ENCODE data around the gene MOCS1. TPM values are rescaled to one million over a fixed set of nuclear protein-coding genes. Genes with fewer than 3 reads are reported as not detected.

MOCS1 gene
- total and polyA plus RNA-seq, 9 of the 15 experiments (the other 6 are each of a cell fraction or from before 2014, with no cell fraction given) = 0.69 to 12.7 (median 8.7) TPM

DNA sequence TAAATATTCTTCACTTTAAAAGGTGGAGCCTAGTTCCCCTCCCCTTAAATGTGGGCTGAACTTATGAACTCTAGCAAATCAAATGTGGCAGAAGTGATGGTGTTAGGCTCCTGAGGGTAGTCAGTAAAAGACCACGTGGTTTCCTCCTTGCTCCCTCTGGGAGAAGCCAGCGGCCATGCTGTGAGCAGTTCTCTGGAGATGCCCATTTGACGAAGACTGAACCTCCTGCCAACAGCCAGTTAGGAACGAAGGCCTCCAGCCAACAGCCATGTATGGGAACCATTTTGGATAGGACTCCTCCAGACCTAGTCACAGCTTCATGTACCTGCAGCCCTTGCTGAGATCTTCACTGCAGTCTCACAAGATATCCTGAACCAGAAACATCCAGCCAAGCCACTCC is 7.6 kb upstream of the MOCS1 start (continued):
- TF ChIP-seq ZNF766 (CRISPR knock-in tag; conservative IDR thresholded peaks at IDR 0.05) (0 out of 2 replicates have a peak, but pooled peaks have one; percentile 36), ELF4 (CRISPR knock-in tag; IDR thresholded peaks at IDR 0.05) (peak; percentile 64; the same call in 1 of the 2 replicates), MECOM (CRISPR knock-in tag; IDR thresholded peaks at IDR 0.05) (peak; percentile 49; the same call in 1 of the 2 replicates), SMAD4 (CRISPR knock-in tag; conservative IDR thresholded peaks at IDR 0.05) (peak; percentile 94), KLF6 (CRISPR knock-in tag; IDR thresholded peaks at IDR 0.05; ENCODE audit: borderline replicate concordance) (peak; percentile 88), COPS2 (conservative IDR thresholded peaks at IDR 0.05) (no peak), E2F3 (CRISPR knock-in tag; IDR thresholded peaks at IDR 0.05) (peak; percentile 87; the same call in 1 of the 2 replicates), ZNF239 (CRISPR knock-in tag; IDR thresholded peaks at IDR 0.05) (peak; percentile 62), XRCC4 (IDR thresholded peaks at IDR 0.05; ENCODE audit: extremely low read depth, insufficient read depth, insufficient read length) (no peak), KLF13 (tag; IDR thresholded peaks at IDR 0.05; ENCODE audit: borderline replicate concordance, low read depth) (peak; percentile 37; the same call in 1 of the 2 replicates), OTX1 (CRISPR knock-in tag; IDR thresholded peaks at IDR 0.05) (peak; percentile 76), ZNF830 (CRISPR knock-in tag; IDR thresholded peaks at IDR 0.05) (0 out of 2 replicates have a peak, but pooled peaks have one; percentile 30), MTF1 (CRISPR knock-in tag; IDR thresholded peaks at IDR 0.05; ENCODE audit: borderline replicate concordance) (peak; percentile 80; the same call in 1 of the 2 replicates), NEUROD1 (IDR thresholded peaks at IDR 0.05; ENCODE audit: borderline replicate concordance, low read depth, low read length, partially characterized antibody) (no peak), NR2C2 (CRISPR knock-in tag; IDR thresholded peaks at IDR 0.05) (no peak), NR2C2 (tag; IDR thresholded peaks at IDR 0.05) (peak; percentile 75)
- TF ChIP-seq, protein P1, sequence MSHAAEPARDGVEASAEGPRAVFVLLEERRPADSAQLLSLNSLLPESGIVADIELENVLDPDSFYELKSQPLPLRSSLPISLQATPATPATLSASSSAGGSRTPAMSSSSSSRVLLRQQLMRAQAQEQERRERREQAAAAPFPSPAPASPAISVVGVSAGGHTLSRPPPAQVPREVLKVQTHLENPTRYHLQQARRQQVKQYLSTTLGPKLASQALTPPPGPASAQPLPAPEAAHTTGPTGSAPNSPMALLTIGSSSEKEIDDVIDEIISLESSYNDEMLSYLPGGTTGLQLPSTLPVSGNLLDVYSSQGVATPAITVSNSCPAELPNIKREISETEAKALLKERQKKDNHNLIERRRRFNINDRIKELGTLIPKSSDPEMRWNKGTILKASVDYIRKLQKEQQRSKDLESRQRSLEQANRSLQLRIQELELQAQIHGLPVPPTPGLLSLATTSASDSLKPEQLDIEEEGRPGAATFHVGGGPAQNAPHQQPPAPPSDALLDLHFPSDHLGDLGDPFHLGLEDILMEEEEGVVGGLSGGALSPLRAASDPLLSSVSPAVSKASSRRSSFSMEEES (CRISPR knock-in tag; IDR thresholded peaks at IDR 0.05) = peak; percentile 74
- TF ChIP-seq, protein P2, sequence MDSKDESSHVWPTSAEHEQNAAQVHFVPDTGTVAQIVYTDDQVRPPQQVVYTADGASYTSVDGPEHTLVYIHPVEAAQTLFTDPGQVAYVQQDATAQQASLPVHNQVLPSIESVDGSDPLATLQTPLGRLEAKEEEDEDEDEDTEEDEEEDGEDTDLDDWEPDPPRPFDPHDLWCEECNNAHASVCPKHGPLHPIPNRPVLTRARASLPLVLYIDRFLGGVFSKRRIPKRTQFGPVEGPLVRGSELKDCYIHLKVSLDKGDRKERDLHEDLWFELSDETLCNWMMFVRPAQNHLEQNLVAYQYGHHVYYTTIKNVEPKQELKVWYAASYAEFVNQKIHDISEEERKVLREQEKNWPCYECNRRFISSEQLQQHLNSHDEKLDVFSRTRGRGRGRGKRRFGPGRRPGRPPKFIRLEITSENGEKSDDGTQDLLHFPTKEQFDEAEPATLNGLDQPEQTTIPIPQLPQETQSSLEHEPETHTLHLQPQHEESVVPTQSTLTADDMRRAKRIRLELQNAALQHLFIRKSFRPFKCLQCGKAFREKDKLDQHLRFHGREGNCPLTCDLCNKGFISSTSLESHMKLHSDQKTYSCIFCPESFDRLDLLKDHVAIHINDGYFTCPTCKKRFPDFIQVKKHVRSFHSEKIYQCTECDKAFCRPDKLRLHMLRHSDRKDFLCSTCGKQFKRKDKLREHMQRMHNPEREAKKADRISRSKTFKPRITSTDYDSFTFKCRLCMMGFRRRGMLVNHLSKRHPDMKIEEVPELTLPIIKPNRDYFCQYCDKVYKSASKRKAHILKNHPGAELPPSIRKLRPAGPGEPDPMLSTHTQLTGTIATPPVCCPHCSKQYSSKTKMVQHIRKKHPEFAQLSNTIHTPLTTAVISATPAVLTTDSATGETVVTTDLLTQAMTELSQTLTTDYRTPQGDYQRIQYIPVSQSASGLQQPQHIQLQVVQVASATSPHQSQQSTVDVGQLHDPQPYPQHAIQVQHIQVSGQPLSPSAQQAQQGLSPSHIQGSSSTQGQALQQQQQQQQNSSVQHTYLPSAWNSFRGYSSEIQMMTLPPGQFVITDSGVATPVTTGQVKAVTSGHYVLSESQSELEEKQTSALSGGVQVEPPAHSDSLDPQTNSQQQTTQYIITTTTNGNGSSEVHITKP (IDR thresholded peaks at IDR 0.05; ENCODE audit: partially characterized antibody) = no peak
- TF ChIP-seq, protein P3, sequence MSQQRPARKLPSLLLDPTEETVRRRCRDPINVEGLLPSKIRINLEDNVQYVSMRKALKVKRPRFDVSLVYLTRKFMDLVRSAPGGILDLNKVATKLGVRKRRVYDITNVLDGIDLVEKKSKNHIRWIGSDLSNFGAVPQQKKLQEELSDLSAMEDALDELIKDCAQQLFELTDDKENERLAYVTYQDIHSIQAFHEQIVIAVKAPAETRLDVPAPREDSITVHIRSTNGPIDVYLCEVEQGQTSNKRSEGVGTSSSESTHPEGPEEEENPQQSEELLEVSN (IDR thresholded peaks at IDR 0.05; ENCODE audit: borderline replicate concordance in 1 of 2, extremely low read depth in 1 of 2, insufficient read depth in 1 of 2, insufficient read length in 1 of 2, low read depth in 1 of 2, low read length in 1 of 2, poor library complexity in 1 of 2, severe bottlenecking in 1 of 2) = peak in 1 of 2 experiments; percentile 46
- TF ChIP-seq, protein P4, sequence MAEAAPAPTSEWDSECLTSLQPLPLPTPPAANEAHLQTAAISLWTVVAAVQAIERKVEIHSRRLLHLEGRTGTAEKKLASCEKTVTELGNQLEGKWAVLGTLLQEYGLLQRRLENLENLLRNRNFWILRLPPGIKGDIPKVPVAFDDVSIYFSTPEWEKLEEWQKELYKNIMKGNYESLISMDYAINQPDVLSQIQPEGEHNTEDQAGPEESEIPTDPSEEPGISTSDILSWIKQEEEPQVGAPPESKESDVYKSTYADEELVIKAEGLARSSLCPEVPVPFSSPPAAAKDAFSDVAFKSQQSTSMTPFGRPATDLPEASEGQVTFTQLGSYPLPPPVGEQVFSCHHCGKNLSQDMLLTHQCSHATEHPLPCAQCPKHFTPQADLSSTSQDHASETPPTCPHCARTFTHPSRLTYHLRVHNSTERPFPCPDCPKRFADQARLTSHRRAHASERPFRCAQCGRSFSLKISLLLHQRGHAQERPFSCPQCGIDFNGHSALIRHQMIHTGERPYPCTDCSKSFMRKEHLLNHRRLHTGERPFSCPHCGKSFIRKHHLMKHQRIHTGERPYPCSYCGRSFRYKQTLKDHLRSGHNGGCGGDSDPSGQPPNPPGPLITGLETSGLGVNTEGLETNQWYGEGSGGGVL (CRISPR knock-in tag; IDR thresholded peaks at IDR 0.05) = no peak
